C1 segment of cervical spinal cord (tissue), 14 donors: ENCODE measurements around the gene LYZL6.
A peak's percentile ranks its signal among the peaks of the same experiment; 100 is the strongest.

Experiments used
- DNase-seq, 14 donors: peaks; one replicate each; lab custom pipeline; 2025; lab: John Stamatoyannopoulos, UW

Gene LYZL6

GRCh38 chr17:35943537-35943936 is at the start of gene LYZL6:
LYZL6 (minus strand) TSS chr17:35943713; CDS start chr17:35939356, 4,357 bp downstream.
- DNase-seq = no peak

- no peak for DNase-seq
Observed at GRCh38 chr17:35991075-35991474, 47.6 kb upstream of the LYZL6 start.

- DNase-seq = no peak
Observed at GRCh38 chr17:35988164-35988563, 44.7 kb upstream of the LYZL6 start.

GRCh38 chr17:35986643-35987042 is 43.1 kb upstream of the LYZL6 start, which contains the start of gene CCL14:
CCL14 (minus strand) TSS chr17:35986729; CDS start chr17:35986649, 80 bp downstream.
- DNase-seq = no peak

- DNase-seq = no peak
Observed at GRCh38 chr17:35984140-35984539, 40.6 kb upstream of the LYZL6 start.

GRCh38 chr17:35982409-35983191 is 39.1 kb upstream of the LYZL6 start:
- DNase-seq = no peak

- DNase-seq = no peak
Observed at GRCh38 chr17:35981908-35982330, 38.4 kb upstream of the LYZL6 start.

GRCh38 chr17:35981246-35981645 is 37.7 kb upstream of the LYZL6 start, which contains the start of gene CCL16:
CCL16 (minus strand) TSS chr17:35981497; CDS start chr17:35981420, 77 bp downstream.
- no peak for DNase-seq

- no peak for DNase-seq
Observed at GRCh38 chr17:35978346-35978745, 34.8 kb upstream of the LYZL6 start.

- no peak for DNase-seq
Observed at GRCh38 chr17:35977509-35977908, 34.0 kb upstream of the LYZL6 start.

- DNase-seq = no peak
Observed at GRCh38 chr17:35973333-35974260, 30.1 kb upstream of the LYZL6 start.

GRCh38 chr17:35972945-35973332 is 29.4 kb upstream of the LYZL6 start:
- no peak for DNase-seq

GRCh38 chr17:35972535-35972934 is 29.0 kb upstream of the LYZL6 start:
- DNase-seq = no peak

- no peak for DNase-seq
Observed at GRCh38 chr17:35972066-35972465, 28.6 kb upstream of the LYZL6 start.

- peak in 10 of 14 donors; percentile 12 to 64 (median 44) for DNase-seq
Observed at GRCh38 chr17:35969558-35970380, 26.3 kb upstream of the LYZL6 start.

- DNase-seq = no peak
Observed at GRCh38 chr17:35968520-35969054, 25.1 kb upstream of the LYZL6 start.

- no peak for DNase-seq
Observed at GRCh38 chr17:35965272-35965671, 21.8 kb upstream of the LYZL6 start.

GRCh38 chr17:35963663-35964062 is 20.1 kb upstream of the LYZL6 start:
- DNase-seq = no peak

GRCh38 chr17:35953720-35954119 is 10.2 kb upstream of the LYZL6 start:
- no peak for DNase-seq

- no peak for DNase-seq
Observed at GRCh38 chr17:35949401-35949800, 5.9 kb upstream of the LYZL6 start.

GRCh38 chr17:35948092-35948491 is 4.6 kb upstream of the LYZL6 start:
- DNase-seq = no peak
